B cell (primary cell): ENCODE results near the gene MSH5. TPM values are rescaled to one million over a fixed set of nuclear protein-coding genes. Genes with fewer than 3 reads are reported as not detected.
"Not testable (repeated sequence)": the region's sequence is repeated elsewhere in the genome, so short reads cannot be mapped to it uniquely, and the experiment has no call there.

ENCODE experiments used
- ATAC-seq: fragments of 200-7000 bp; cut with Tn5 transposase; one replicate; pipeline ENCODE4 v1.10.0; 2021; ENCODE audit warnings: low read depth, mild to moderate bottlenecking, moderate number of reproducible peaks, moderate library complexity
- CTCF ChIA-PET: fragments of 350-600 bp; sonication (Branson Sonifier 250); formaldehyde crosslinking; loops from one replicate; lab custom pipeline; 2021; ENCODE audit warnings: antibody characterized with exemption, inconsistent platforms; lab: Charles Lee
- POLR2A ChIA-PET: fragments of 350-600 bp; sonication (Branson Sonifier 250); formaldehyde crosslinking; loops from one replicate; lab custom pipeline; 2021; ENCODE audit warnings: antibody characterized with exemption; lab: Charles Lee
- DNase-seq: peaks from one replicate; pipeline ENCODE4 v3.0.0; 2013
- H2AFZ ChIP-seq: 2 replicates; pipeline ENCODE4 v1.6.1; 2012; ENCODE audit warnings: mild to moderate bottlenecking, low read depth, low read length; ENCODE audit not compliant: insufficient read depth, poor library complexity, severe bottlenecking
- H3K27ac ChIP-seq, 2 donors: 1 replicate in 1 of 2; 2 replicates in 1 of 2; pipeline ENCODE4 v1.5.1; 2012 to 2013; ENCODE audit warnings: low read length in 2 of 2, mild to moderate bottlenecking in 2 of 2, moderate library complexity in 1 of 2
- H3K27me3 ChIP-seq, 4 experiments: fragments of 200-600 bp in 1 of 4; sonication (generic) in 1 of 4; replicated peaks in 1 of 4; 1 replicate in 2 of 4; 2 replicates in 2 of 4; pipeline versions ENCODE4 v1.6.1 to v1.7.0; 2013 to 2016; ENCODE audit warnings: low read length in 3 of 4, mild to moderate bottlenecking in 2 of 4, mixed read lengths in 1 of 4, moderate library complexity in 1 of 4; ENCODE audit not compliant: insufficient read depth in 4 of 4, control insufficient read depth in 3 of 4; ENCODE audit errors: control extremely low read depth in 1 of 4
- H3K36me3 ChIP-seq, 2 experiments: replicated peaks in 1 of 2; 1 replicate in 1 of 2; 2 replicates in 1 of 2; pipeline versions ENCODE4 v1.6.1 to v1.7.1; 2013; ENCODE audit warnings: low read length in 1 of 2; ENCODE audit not compliant: insufficient read depth in 2 of 2, control insufficient read depth in 1 of 2; ENCODE audit errors: control extremely low read depth in 1 of 2, extremely low read depth in 1 of 2
- H3K4me1 ChIP-seq, 2 donors: fragments of 200-600 bp in 1 of 2; sonication (generic) in 1 of 2; 1 replicate in 1 of 2; 2 replicates in 1 of 2; pipeline versions ENCODE4 v1.5.1 to v1.6.1; 2013 to 2017; ENCODE audit warnings: low read length in 2 of 2; ENCODE audit not compliant: control insufficient read depth in 2 of 2, insufficient read depth in 2 of 2
- H3K4me2 ChIP-seq: replicated peaks from 2 replicates; pipeline ENCODE3; 2012; ENCODE audit warnings: mild to moderate bottlenecking, low read depth, low read length; ENCODE audit not compliant: poor library complexity, severe bottlenecking
- H3K4me3 ChIP-seq, 5 experiments: fragments of 200-600 bp in 1 of 5; sonication (generic) in 1 of 5; 1 replicate in 3 of 5; 2 replicates in 2 of 5; pipeline versions ENCODE4 v1.5.1 to v1.7.0; 2011 to 2016; ENCODE audit warnings: low read length in 4 of 5, mild to moderate bottlenecking in 4 of 5, low read depth in 2 of 5, control low read depth in 1 of 5, moderate library complexity in 1 of 5; ENCODE audit not compliant: insufficient read depth in 1 of 5; ENCODE audit errors: control extremely low read depth in 1 of 5, extremely low read depth in 1 of 5
- H3K79me2 ChIP-seq: fragments of 200-600 bp; sonication (generic); one replicate; pipeline ENCODE4 v1.6.0; 2016; ENCODE audit warnings: low read length; ENCODE audit not compliant: control insufficient read depth, insufficient read depth
- H3K9ac ChIP-seq: fragments of 200-600 bp; sonication (generic); 2 replicates; pipeline ENCODE4 v1.6.1; 2017; ENCODE audit warnings: mild to moderate bottlenecking, low read length, moderate library complexity
- H3K9me3 ChIP-seq, 3 donors: one replicate each; pipeline versions ENCODE4 v1.6.1 to v1.7.1; 2013; ENCODE audit warnings: low read length in 2 of 3; ENCODE audit not compliant: control insufficient read depth in 2 of 3, insufficient read depth in 1 of 3; ENCODE audit errors: control extremely low read depth in 1 of 3
- H4K20me1 ChIP-seq: 2 replicates; pipeline ENCODE4 v1.6.0; 2012; ENCODE audit warnings: mild to moderate bottlenecking, low read length; ENCODE audit not compliant: insufficient read depth, control insufficient read depth, poor library complexity, severe bottlenecking
- H3K27ac Mint-ChIP-seq: one replicate; pipeline ENCODE4 v1.8.0; 2021; ENCODE audit warnings: mixed read lengths
- H3K27me3 Mint-ChIP-seq: one replicate; pipeline ENCODE4 v1.8.0; 2021; ENCODE audit warnings: mixed read lengths
- H3K4me1 Mint-ChIP-seq: one replicate; pipeline ENCODE4 v1.8.0; 2021; ENCODE audit warnings: mixed read lengths
- H3K4me3 Mint-ChIP-seq: one replicate; pipeline ENCODE4 v1.8.0; 2021; ENCODE audit warnings: mixed read lengths
- H3K9me3 Mint-ChIP-seq: one replicate; pipeline ENCODE4 v1.8.0; 2022; ENCODE audit warnings: mixed read lengths; ENCODE audit not compliant: insufficient read depth
- CTCF ChIP-seq: fragments of 200-600 bp; IDR thresholded peaks from one replicate; pipeline ENCODE4 v1.8.0; 2022; ENCODE audit warnings: antibody characterized with exemption, mild to moderate bottlenecking
- EZH2 ChIP-seq: IDR thresholded peaks from 2 replicates; pipeline ENCODE4 v1.6.1; 2012; ENCODE audit warnings: borderline replicate concordance, low read depth, mild to moderate bottlenecking, moderate library complexity, low read length; ENCODE audit not compliant: insufficient read depth, poor library complexity, severe bottlenecking
- WGBS: methylation state at CpG from one replicate; pipeline ENCODE4 v1.1.5; 2013; ENCODE audit warnings: missing lambda C conversion rate; ENCODE audit not compliant: insufficient coverage; 5-methylcytosine and 5-hydroxymethylcytosine counted together
- intact Hi-C: fragments of 100-400 bp; cut with micrococcal nuclease; formaldehyde crosslinking; loops from one replicate; pipeline ENCODE4 v1.10.0; 2022
- polyA plus RNA-seq: library from polyadenylated mRNA; depleted of rRNA; stranded (reverse); fragments of >200 nt; gene quantifications from 2 replicates; pipeline ENCODE4 v1.2.3, GENCODE V29; 2012
- total RNA-seq, 2 donors: library from RNA; stranded (reverse); fragments of 120-200 nt in 1 of 2; gene quantifications; 1 replicate in 1 of 2; 2 replicates in 1 of 2; pipeline versions ENCODE4 v1.2.3 to v1.2.4, GENCODE V29; 2013 to 2022

Gene MSH5
- total and polyA plus RNA-seq, 2 donors (not counting 1 experiment from before 2014, with no cell fraction given) = 49.9 to 51.6 TPM

- Histone ChIP-seq H3K79me2 (peaks cover 3% of the 10 kb centered on the region), H2AFZ (no peak overlapping the region), H3K4me2 (no peak overlapping the region), H3K9me3 (no peaks in the 10 kb centered on the region), H3K9ac (no peak overlapping the region), H3K36me3 (no peaks in the 10 kb centered on the region), H3K4me3 (no peak overlapping the region), H3K27me3 (peaks cover 0 to 6% (median 0%) of the 10 kb centered on the region in 4 experiments), H4K20me1 (no peaks in the 10 kb centered on the region), H3K27ac (no peak overlapping the region), H3K4me1 (peaks cover 15 to 24% of the 10 kb centered on the region in 2 donors)
- H3K9me3 Mint-ChIP-seq = no peaks in the 10 kb centered on the region
- no peak for TF ChIP-seq CTCF
- TF ChIP-seq EZH2 = no peak
- 94% methylated on average over 8 of the region's 10 CpGs for WGBS
- POLR2A ChIA-PET = no interaction called here
- CTCF ChIA-PET = no interaction called here
- H3K27ac Mint-ChIP-seq = no peak overlapping the region
- DNase-seq (no peak), ATAC-seq (no peak)
- intact Hi-C loops = no loop called here
- peaks cover 2% of the 10 kb centered on the region for H3K27me3 Mint-ChIP-seq
- no peak overlapping the region for H3K4me3 Mint-ChIP-seq
- peaks cover 20% of the 10 kb centered on the region for H3K4me1 Mint-ChIP-seq
Observed at GRCh38 chr6:31707701-31708100, 32.1 kb upstream of the MSH5 start.

GRCh38 chr6:31708224-31708623 lies 31.6 kb upstream of the MSH5 start:
- CTCF ChIA-PET = no interaction called here
- Histone ChIP-seq H4K20me1 (no peaks in the 10 kb centered on the region), H3K36me3 (no peaks in the 10 kb centered on the region), H3K4me3 (no peak overlapping the region), H3K4me1 (peaks cover 15 to 24% of the 10 kb centered on the region in 2 donors), H3K27me3 (peaks cover 0 to 6% (median 0%) of the 10 kb centered on the region in 4 experiments), H3K27ac (no peak overlapping the region), H3K9ac (no peak overlapping the region), H3K4me2 (no peak overlapping the region), H3K9me3 (no peaks in the 10 kb centered on the region), H2AFZ (no peak overlapping the region), H3K79me2 (no peaks in the 10 kb centered on the region)
- Mint-ChIP-seq H3K9me3 (no peaks in the 10 kb centered on the region), H3K27ac (no peak overlapping the region), H3K4me3 (no peak overlapping the region), H3K27me3 (peaks cover 3% of the 10 kb centered on the region), H3K4me1 (peaks cover 18% of the 10 kb centered on the region)
- POLR2A ChIA-PET = no interaction called here
- ATAC-seq (no peak), DNase-seq (no peak)
- 89% methylated on average over 1 of the region's 3 CpGs for WGBS
- TF ChIP-seq EZH2 (no peak), CTCF (no peak)
- intact Hi-C loops = no loop called here

GRCh38 chr6:31709157-31709556 lies 30.6 kb upstream of the MSH5 start:
- DNase-seq, H3K9ac ChIP-seq, H3K4me3 ChIP-seq, H3K4me2 ChIP-seq, H3K27ac ChIP-seq, CTCF ChIA-PET, H3K27me3 ChIP-seq, POLR2A ChIA-PET, H3K36me3 ChIP-seq, H3K27me3 Mint-ChIP-seq, H3K4me3 Mint-ChIP-seq, H3K9me3 ChIP-seq, ATAC-seq, H3K9me3 Mint-ChIP-seq, H3K27ac Mint-ChIP-seq, H2AFZ ChIP-seq, H3K79me2 ChIP-seq, intact Hi-C loops, H4K20me1 ChIP-seq: not testable (repeated sequence)
- peaks cover 14% of the 10 kb centered on the region for H3K4me1 Mint-ChIP-seq
- H3K4me1 ChIP-seq = peaks cover 10 to 16% of the 10 kb centered on the region in 2 donors
- WGBS = 97% methylated on average over 8 of the region's 11 CpGs
